GM18951 (cell line): ENCODE measurements around the gene MCRIP2.

Source experiments
- POLR2A ChIP-seq: IDR thresholded peaks from 4 replicates; pipeline ENCODE4 v1.6.1; 2011; ENCODE audit warnings: mild to moderate bottlenecking; ENCODE audit not compliant: insufficient read length, insufficient read depth; ENCODE audit errors: extremely low read depth
- in situ Hi-C: fragments of 300-500 bp; cut with MboI; formaldehyde crosslinking; loops from one replicate; pipeline ENCODE4 v1.12.0; 2022; ENCODE audit warnings: low sequenced_read_pairs, mixed read lengths, inconsistent platforms; ENCODE audit not compliant: unreplicated experiment

Gene MCRIP2

DNA sequence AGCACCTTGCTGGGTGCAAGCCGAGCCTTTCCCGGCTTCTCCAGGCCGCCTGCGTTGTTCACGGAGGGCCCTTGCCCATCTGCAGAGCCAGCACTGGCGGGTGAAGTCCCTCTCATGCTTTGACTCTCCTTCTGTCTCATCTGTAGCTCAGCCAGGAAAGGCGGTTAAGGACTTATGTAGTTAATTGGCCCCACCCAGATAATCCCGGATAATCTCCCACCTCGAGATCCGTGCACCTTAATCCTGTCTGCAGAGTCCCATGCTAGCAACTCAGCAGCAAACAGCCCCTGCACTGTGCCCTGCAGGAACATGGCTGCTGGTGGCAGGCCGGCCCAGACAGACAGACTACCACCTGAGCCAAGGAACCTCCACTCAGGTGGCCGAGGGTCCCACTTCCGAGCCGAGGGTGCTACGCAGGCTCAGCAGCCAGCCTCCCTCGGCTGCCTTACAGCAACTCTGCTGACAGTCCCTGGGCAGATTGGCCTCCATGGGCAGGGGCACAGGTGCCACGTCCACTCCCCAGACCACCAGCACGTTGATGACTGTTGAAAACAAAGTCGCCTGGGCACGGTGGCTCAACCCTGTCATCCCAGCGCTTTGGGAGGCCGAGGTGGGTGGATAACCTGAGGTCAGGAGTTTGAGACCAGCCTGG lies 34.8 kb upstream of the MCRIP2 start:
- TF ChIP-seq POLR2A, result no peak
- in situ Hi-C loops, result no loop called here

DNA sequence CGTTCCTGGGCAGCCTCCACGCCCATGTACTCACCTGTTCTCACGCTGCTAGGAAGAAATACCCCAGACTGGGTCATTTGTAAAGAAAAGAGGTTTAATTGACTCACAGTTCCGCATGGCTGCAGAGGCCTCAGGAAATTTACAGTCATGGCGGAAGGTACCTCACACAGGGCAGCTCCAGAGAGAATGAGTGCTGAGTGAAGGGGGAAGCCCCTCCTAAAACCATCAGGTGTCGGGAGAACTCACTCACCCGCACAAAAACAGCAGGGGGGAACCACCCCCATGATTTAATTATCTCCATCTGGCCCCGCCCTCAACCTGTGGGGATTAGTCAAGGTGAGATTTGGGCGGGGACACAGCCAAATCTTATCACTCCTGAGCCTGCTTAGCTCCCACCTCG lies 33.6 kb upstream of the MCRIP2 start:
- in situ Hi-C loops, result no loop called here
- no peak for TF ChIP-seq POLR2A

DNA sequence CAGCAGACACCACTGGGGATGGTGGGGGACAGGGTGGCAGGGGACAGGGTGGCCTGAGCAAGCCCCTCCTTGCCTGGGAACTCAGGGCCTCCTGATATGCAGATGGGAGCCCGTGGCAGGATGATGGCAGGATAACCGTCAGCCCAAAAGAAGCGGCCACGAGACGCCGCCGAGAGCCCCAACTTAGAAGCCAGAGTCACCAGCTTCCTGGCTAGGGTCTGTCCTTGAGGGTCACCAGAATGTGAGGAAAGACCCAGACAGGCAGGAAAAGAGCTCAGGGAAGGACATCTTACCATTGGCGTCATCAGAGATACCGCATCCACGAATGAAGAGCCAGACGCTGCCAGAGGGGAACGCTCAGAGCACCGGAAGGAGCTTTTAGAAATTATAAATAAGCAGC lies 32.3 kb upstream of the MCRIP2 start:
- in situ Hi-C loops, result no loop called here
- TF ChIP-seq POLR2A, result no peak

DNA sequence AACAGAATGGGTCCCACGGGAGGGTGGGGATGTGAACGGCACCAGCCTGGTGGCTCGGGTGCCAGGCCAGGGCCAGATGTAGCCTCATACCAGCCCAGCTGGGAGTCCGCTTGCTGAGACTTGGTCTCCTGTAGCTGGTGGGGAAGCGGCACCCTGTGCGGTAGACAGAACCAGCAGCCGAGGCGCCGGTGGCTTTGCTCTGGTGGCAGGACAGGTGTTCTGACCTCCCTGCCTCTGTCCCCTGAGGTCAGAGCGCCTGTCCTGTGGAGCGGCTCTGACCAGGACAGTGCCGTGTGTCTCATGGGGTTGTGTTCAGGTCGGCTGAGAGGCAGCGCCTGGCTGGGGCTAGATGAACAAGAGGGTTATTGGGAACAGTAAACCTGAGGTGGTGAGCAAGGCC lies 31.6 kb upstream of the MCRIP2 start:
- in situ Hi-C loops, result no loop called here
- no peak for TF ChIP-seq POLR2A

DNA sequence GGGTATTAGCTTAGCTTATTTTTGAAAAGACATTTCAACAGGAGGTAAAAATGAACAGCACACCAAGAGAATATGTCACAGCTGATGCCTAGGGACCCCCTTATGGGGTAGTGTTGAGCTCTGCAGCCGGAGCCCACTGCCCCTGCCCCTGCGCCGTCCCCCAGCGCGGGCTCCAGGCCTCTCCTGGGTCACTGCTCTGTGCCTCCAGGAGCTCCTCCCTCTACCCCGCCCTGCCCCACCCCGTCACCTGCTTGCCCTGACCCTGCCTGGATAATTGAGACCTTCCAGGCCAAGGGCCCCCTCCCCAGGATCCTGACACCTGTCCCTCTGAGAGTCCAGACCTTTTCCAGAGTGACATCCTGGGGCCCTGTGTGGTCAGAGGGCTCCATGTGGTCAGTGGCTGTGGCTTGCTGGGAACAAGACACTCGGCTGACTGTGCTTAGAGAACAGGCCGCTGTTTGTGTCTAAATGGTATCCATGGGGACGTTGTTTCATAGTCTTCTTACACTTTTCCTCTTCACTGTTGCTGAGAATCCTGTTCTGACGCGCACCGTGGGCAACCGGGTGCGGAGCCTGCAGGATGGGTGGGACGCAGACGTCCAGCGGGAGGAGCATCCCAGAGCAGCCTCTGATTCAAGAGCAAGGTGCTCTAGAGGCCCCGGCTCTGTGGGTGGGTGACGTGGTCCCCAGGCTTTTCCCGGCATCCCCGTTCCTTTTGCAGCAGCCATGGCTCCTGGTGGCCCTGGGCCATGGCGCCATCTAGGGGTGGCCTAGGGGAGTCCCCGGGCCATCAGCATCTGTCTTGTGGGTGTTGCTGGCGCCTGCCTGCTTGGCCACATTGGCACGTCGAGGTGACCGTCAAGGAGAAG lies 30.9 kb upstream of the MCRIP2 start:
- in situ Hi-C loops, result no loop called here
- TF ChIP-seq POLR2A, result no peak

DNA sequence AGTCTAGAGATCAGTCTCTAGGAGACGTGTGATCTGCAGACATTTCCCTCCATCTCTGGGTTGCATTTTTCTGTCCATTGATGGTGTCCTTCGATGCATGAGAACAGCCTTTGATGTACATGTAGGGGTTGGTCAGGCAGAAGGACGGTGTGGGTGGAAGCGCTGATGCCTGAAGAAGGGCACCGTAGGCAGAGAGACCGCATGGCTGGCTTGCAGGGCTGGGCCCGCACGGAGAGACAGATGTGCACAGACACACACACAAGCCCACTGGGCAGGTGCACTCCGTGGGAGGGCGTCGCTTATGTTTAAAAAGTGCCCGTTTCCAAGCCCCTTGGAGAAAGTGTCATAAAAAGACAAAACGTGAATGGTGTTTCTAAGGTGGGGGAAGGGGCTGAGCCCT lies 26.5 kb upstream of the MCRIP2 start:
- no peak for TF ChIP-seq POLR2A
- in situ Hi-C loops, result no loop called here

DNA sequence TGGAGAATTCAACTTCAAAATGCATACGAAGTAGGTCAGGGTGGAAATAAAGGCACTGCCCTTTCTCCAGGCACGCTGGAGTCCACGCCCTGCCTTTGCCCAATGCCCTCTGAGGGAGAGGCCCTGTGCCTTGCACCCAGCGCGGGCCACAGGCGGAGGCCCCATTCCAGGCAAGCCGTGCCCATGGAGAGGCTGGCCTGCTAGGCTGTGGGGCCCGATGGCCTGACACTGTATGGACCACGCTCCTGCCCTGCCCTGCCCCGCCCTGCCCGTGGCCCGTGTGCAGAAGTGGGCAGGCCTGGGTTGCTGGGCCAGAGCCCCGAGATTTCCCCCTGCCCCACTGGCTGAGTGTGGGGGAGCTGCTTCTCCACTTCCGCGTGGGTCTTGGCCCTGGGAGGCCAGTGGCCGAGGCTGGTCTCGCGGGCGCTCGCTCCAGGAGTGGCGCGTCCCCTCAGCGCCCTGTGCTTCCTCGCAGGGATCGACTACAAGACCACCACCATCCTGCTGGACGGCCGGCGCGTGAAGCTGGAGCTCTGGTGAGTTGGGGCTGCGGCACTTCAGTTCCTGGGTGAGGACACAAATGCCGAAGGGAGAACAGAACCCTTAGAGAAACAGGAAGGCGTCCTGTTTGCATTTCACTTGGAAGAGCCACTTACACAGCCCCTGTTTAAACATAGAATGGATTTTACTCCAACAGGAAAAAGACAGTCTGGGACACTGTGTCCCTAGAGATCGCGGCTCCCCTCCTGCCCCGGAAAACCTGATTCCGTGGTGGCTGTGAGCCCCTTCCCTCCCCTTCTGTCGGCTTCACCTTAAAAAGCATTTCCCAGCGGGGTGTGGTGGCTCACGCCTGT lies 24.7 kb upstream of the MCRIP2 start:
- no peak for TF ChIP-seq POLR2A
- in situ Hi-C loops, result no loop called here

DNA sequence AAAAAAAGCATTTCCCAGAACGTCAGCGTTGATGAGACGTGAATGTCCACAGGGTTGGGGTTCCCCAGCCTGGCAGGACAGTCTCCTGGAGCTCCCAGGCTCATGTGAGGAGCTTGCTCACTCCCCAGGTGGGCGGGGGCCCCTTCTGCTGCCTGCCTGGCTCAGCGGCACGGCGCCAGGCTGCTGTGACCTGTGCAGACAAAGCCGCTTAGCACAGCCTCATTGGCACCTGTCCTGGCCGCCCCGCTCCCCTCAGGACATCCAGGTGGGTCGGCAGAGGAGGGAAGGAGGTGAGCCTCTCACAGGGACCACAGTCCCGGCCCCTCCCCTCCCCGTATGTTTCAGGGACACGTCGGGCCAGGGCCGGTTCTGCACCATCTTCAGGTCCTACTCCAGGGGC lies 23.8 kb upstream of the MCRIP2 start:
- no peak for TF ChIP-seq POLR2A
- in situ Hi-C loops, result no loop called here

DNA sequence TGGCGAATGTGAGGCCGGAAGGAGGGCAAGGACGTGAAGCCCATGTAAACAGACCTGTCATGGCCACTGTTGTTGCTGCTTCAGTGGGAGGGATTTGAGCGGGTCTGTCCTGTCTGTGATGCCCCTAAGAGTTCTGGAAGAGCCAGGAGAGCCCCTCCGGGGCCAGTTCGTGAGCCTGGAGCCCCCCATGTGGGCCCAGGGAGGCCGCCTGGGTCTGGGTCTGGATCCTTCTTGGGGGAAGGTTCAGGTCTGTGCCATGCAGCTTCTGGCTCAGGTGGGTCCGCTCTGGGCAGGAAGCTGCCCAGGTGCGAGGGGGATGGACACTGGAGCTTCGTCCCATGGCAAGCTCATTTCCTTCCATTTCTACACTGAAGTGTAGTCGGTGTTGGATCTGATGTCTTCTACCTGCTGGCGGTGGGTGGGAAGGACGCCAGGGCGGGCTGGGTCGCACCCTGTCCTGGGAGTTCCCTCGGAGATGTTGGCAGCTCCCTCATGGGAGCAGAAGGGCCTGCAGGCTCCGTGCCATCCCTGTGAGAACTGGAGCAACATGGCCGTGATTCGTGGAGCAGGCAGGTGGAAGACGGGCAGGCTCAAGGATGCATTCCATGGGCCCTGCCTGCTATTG lies 22.0 kb upstream of the MCRIP2 start:
- in situ Hi-C loops, result no loop called here
- TF ChIP-seq POLR2A, result no peak

DNA sequence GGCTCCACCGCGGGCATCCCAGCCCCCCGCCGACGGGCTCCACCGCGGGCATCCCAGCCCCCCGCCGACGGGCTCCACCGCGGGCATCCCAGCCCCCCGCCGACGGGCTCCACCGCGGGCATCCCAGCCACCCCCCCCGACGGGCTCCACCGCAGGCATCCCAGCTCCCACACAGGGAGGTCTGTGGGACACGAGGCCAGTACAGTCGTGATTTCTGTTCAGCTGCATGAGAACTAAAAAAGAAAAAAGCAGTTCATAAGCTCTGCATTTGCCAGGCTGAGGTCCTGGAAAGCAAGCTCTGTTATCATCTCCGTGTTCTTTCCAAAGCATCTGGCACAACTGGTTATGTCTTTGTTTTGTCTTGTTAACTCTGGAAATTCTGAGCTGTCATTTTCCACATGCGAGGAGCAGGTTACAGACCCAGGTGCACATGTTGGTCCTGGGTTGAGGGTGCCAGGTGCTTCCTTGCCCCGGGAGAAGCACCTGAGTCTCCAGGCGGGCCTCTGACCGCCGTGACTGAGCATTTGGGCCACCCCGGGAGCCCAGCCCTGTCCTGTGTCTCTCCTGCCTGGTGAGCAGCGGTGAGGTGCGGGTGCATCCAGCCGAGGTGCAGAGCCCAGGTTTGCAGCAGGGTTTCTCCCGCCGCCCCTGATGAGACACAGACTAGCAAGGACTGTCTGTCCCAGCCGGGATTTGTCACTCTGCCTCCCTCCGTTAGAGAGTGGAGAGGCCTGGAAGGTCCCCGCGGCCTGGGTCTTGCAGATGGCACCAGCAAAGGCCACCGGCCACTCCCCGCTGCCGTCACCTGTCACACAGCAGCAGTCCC lies 20.7 kb upstream of the MCRIP2 start:
- in situ Hi-C loops, result no loop called here
- TF ChIP-seq POLR2A, result no peak

DNA sequence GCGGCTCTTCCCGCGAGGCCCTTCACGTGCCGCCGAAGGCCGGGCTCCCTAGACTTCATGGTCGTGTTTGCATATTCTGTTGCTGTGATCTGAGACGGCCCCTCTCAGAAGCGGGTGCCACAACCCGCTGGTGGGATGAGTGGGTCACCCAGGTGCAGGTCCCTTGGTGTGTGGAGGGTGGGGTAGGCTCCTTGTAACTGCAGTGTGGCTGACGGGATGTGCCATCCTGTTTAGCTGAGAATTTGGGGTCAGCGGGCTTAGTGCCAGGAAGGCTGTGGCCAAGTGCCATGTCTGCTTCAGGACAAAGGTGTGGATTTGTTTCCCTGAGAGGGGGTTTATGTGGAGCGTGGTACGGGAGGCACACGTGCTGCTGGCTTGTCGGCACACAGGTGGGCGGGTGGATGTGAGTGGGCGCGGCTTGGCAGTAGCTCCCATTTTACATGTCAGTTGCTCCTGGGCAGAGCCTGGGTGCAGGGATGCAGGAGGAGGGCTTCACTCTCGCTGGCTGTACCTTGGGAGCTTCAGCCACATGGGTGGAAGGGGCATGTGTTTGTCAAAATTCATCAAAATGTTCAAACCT lies 20.0 kb upstream of the MCRIP2 start:
- TF ChIP-seq POLR2A, result no peak
- in situ Hi-C loops, result no loop called here

DNA sequence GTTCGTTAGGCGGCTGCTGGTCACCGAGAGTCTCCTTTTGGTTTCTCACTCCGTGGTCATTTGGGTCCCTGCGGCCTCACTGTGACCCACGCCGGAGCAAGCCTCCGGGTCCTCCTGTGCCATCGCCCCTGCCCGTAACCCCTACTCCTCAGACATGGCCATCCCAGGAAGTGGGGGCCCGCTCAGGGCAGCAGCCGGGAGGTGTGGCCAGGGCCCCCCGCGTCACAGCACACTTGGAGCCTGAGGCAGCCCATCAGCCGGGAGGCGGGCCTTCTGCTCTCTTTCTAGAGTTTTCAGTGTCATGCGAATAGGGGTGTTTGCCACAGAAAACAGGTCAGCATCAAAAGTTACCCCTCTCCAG lies 18.7 kb upstream of the MCRIP2 start:
- in situ Hi-C loops, result no loop called here
- no peak for TF ChIP-seq POLR2A
